OCI-LY3 (cell line): ENCODE data around the gene GBP5.
"Not testable (repeated sequence)": the region's sequence is repeated elsewhere in the genome, so short reads cannot be mapped to it uniquely, and the experiment has no call there.

Experiments used
- CTCF ChIP-seq: fragments of 200-600, 300-600 bp; sonication (generic); IDR thresholded peaks from 2 replicates; pipeline ENCODE4 v1.5.1; 2014; ENCODE audit warnings: antibody characterized with exemption, low read length, low read depth
- EZH2phosphoT487 ChIP-seq: fragments of 200-600 bp; shearing (Covaris generic); IDR thresholded peaks from 2 replicates; pipeline ENCODE4 v1.6.1; 2018; ENCODE audit warnings: antibody characterized with exemption, mixed run types, low read depth

DNA sequence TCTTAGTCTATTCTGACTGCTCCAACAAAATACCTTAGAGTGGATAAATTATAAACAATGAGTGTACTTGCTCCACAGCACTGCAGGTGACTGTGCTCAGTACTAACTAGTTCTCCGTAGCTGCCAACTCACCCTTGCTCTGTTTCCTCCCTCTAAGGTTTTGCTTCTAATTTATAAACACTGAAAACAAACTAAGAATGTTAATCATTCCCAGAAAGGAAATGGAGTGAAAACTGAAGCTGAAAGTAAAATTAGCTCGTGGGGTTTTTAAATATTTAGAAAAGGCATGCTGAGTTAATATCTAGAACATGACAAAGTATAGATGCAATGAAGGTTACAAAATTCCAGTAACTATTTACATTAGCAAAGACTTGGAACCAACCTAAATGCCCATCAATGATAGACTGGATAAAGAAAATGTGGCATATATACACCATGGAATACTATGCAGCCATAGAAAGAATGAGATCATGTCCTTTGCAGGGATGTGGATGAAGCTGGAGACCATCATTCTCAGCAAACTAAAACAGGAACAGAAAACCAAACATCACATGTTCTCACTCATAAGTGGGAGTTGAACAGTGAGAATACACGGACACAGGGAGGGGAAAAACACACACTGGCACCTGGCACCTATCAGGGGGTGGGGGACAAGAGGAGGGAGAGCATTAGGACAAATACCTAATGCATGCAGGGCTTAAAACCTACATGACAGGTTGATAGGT, 27.2 kb upstream of the GBP5 start:
- TF ChIP-seq CTCF, EZH2phosphoT487: not testable (repeated sequence)
